ENCODE data around the gene NHLRC4. TPM values are rescaled to one million over a fixed set of nuclear protein-coding genes. Genes with fewer than 3 reads are reported as not detected.

NHLRC4 gene
- total RNA-seq (2022; extraction: Qiagen RNA extraction), result 0.18 to 0.30 TPM (median 0.23 TPM) in 5 replicates

GRCh38 chr16:566475-567372 is at the start of gene NHLRC4:
NHLRC4 (plus strand) TSS chr16:567005; CDS start chr16:568048, 1,043 bp downstream.

GRCh38 chr16:527015-527903 is 39.5 kb upstream of the NHLRC4 start, which contains the start of gene CAPN15:
CAPN15 (plus strand) TSS chr16:527712; CDS start chr16:546839, 19,127 bp downstream.

GRCh38 chr16:560204-560700 is 6.6 kb upstream of the NHLRC4 start, which contains the start of gene PRR35:
PRR35 (plus strand) TSS chr16:560394; CDS start chr16:563295, 2,901 bp downstream.

GRCh38 chr16:569445-570254 is 2.8 kb downstream of the NHLRC4 start, which contains the start of gene PIGQ:
PIGQ (plus strand) TSS chr16:569968; CDS start chr16:574075, 4,107 bp downstream.

GRCh38 chr16:589658-590187 is 22.9 kb downstream of the NHLRC4 start, which contains the start of gene RAB40C:
RAB40C (plus strand) TSS chr16:590066; CDS start chr16:590292, 226 bp downstream.

Other genes starting within 250 kb of the NHLRC4 start
- gene AXIN1, start 214.3 kb upstream of the NHLRC4 start, total RNA-seq (2022; extraction: Qiagen RNA extraction), result 28.7 to 33.3 TPM (median 32.1 TPM) in 5 replicates
- 120 to 138 TPM (median 130 TPM) in 5 replicates for gene MRPL28, start 196.5 kb upstream of the NHLRC4 start, total RNA-seq (2022; extraction: Qiagen RNA extraction)
- 27.1 to 40.0 TPM (median 35.2 TPM) in 5 replicates for gene PGAP6, start 185.0 kb upstream of the NHLRC4 start, total RNA-seq (2022; extraction: Qiagen RNA extraction)
- 264 to 457 TPM (median 451 TPM) in 5 replicates for gene NME4, start 169.8 kb upstream of the NHLRC4 start, total RNA-seq (2022; extraction: Qiagen RNA extraction)
- 21.4 to 30.7 TPM (median 29.9 TPM) in 5 replicates for gene DECR2, start 165.1 kb upstream of the NHLRC4 start, total RNA-seq (2022; extraction: Qiagen RNA extraction)
- 26.2 to 32.4 TPM (median 28.4 TPM) in 5 replicates for gene RAB11FIP3, start 141.4 kb upstream of the NHLRC4 start, total RNA-seq (2022; extraction: Qiagen RNA extraction)
- 40.4 to 75.7 TPM (median 67.9 TPM) in 5 replicates for gene CAPN15, start 39.3 kb upstream of the NHLRC4 start, total RNA-seq (2022; extraction: Qiagen RNA extraction)
- 0.08 to 0.28 TPM (median 0.26 TPM) in 5 replicates for gene PRR35, start 6.6 kb upstream of the NHLRC4 start, total RNA-seq (2022; extraction: Qiagen RNA extraction)
- 28.4 to 42.0 TPM (median 39.2 TPM) in 5 replicates for gene PIGQ, start 3.0 kb downstream of the NHLRC4 start, total RNA-seq (2022; extraction: Qiagen RNA extraction)
- 14.1 to 20.1 TPM (median 19.5 TPM) in 5 replicates for gene RAB40C, start 23.1 kb downstream of the NHLRC4 start, total RNA-seq (2022; extraction: Qiagen RNA extraction)
- 0.04 to 0.17 TPM (median 0.12 TPM) in 5 replicates for gene WFIKKN1, start 64.0 kb downstream of the NHLRC4 start, total RNA-seq (2022; extraction: Qiagen RNA extraction)
- gene METTL26, start 69.3 kb downstream of the NHLRC4 start, total RNA-seq (2022; extraction: Qiagen RNA extraction), result 79.9 to 151 TPM (median 141 TPM) in 5 replicates
- gene MCRIP2, start 74.8 kb downstream of the NHLRC4 start, total RNA-seq (2022; extraction: Qiagen RNA extraction), result 18.0 to 45.7 TPM (median 39.2 TPM) in 5 replicates
- 13.8 to 27.0 TPM (median 22.9 TPM) in 5 replicates for gene WDR90, start 82.4 kb downstream of the NHLRC4 start, total RNA-seq (2022; extraction: Qiagen RNA extraction)
- gene RHOT2, start 101.1 kb downstream of the NHLRC4 start, total RNA-seq (2022; extraction: Qiagen RNA extraction), result 64.8 to 96.0 TPM (median 88.4 TPM) in 5 replicates
- gene RHBDL1, start 108.7 kb downstream of the NHLRC4 start, total RNA-seq (2022; extraction: Qiagen RNA extraction), result 0.50 to 1.5 TPM (median 1.3 TPM) in 5 replicates
- gene STUB1, start 113.4 kb downstream of the NHLRC4 start, total RNA-seq (2022; extraction: Qiagen RNA extraction), result 84.5 to 130 TPM (median 121 TPM) in 5 replicates
- gene JMJD8, start 117.3 kb downstream of the NHLRC4 start, total RNA-seq (2022; extraction: Qiagen RNA extraction), result 67.4 to 83.2 TPM (median 83.1 TPM) in 5 replicates
- 3.9 to 6.6 TPM (median 6.2 TPM) in 5 replicates for gene WDR24, start 123.4 kb downstream of the NHLRC4 start, total RNA-seq (2022; extraction: Qiagen RNA extraction)
- gene FBXL16, start 138.8 kb downstream of the NHLRC4 start, total RNA-seq (2022; extraction: Qiagen RNA extraction), result 15.0 to 21.8 TPM (median 15.8 TPM) in 5 replicates
- 66.1 to 228 TPM (median 216 TPM) in 5 replicates for gene METRN, start 148.1 kb downstream of the NHLRC4 start, total RNA-seq (2022; extraction: Qiagen RNA extraction)
- gene ANTKMT, start 154.1 kb downstream of the NHLRC4 start, total RNA-seq (2022; extraction: Qiagen RNA extraction), result 28.7 to 63.4 TPM (median 61.2 TPM) in 5 replicates
- gene CCDC78, start 159.4 kb downstream of the NHLRC4 start, total RNA-seq (2022; extraction: Qiagen RNA extraction), result 3.4 to 6.3 TPM (median 5.2 TPM) in 5 replicates
- 17.6 to 20.2 TPM (median 18.6 TPM) in 5 replicates for gene HAGHL, start 160.1 kb downstream of the NHLRC4 start, total RNA-seq (2022; extraction: Qiagen RNA extraction)
- gene CIAO3, start 174.0 kb downstream of the NHLRC4 start, total RNA-seq (2022; extraction: Qiagen RNA extraction), result 22.4 to 33.1 TPM (median 30.0 TPM) in 5 replicates
- 2.9 to 3.7 TPM (median 3.1 TPM) in 5 replicates for gene MSLN, start 193.7 kb downstream of the NHLRC4 start, total RNA-seq (2022; extraction: Qiagen RNA extraction)
- 34.4 to 58.3 TPM (median 53.4 TPM) in 5 replicates for gene RPUSD1, start 221.4 kb downstream of the NHLRC4 start, total RNA-seq (2022; extraction: Qiagen RNA extraction)
- 14.5 to 32.9 TPM (median 24.5 TPM) in 5 replicates for gene CHTF18, start 221.6 kb downstream of the NHLRC4 start, total RNA-seq (2022; extraction: Qiagen RNA extraction)
- not detected in 5 replicates for gene GNG13, start 233.7 kb downstream of the NHLRC4 start, total RNA-seq (2022; extraction: Qiagen RNA extraction)

Data from A549 treated with AZD2906 at 1 μM for 4 hours (cell line).